SU-DHL-6 (cell line): ENCODE data around the gene WNT16.

Source experiments
- H2AFZ ChIP-seq: fragments of 200-600 bp; sonication (generic); 2 replicates; pipeline ENCODE4 v1.6.1; 2014; ENCODE audit warnings: low read depth, mild to moderate bottlenecking, moderate library complexity, mixed read lengths, antibody characterized with exemption, low read length; ENCODE audit not compliant: severe bottlenecking
- H3F3A ChIP-seq: fragments of 200-600 bp; shearing (Covaris generic); 2 replicates; pipeline ENCODE4 v1.6.0; 2016; ENCODE audit warnings: antibody characterized with exemption, mild to moderate bottlenecking; ENCODE audit not compliant: insufficient read depth
- H3K27ac ChIP-seq: fragments of 200-600 bp; sonication (generic); 2 replicates; pipeline ENCODE4 v1.5.1; 2016; ENCODE audit warnings: low read depth, mild to moderate bottlenecking, low read length, moderate library complexity, mixed read lengths
- H3K27me3 ChIP-seq: fragments of 200-600 bp; sonication (generic), shearing (Covaris generic); 2 replicates; pipeline ENCODE4 v1.6.0; 2014; ENCODE audit warnings: mild to moderate bottlenecking, low read length
- H3K36me3 ChIP-seq: fragments of 200-600 bp; sonication (generic); 2 replicates; pipeline ENCODE4 v1.6.1; 2014; ENCODE audit warnings: mild to moderate bottlenecking, low read length, mixed read lengths
- H3K4me2 ChIP-seq: fragments of 300-600, 200-600 bp; shearing (Covaris generic), sonication (generic); 2 replicates; pipeline ENCODE4 v1.6.0; 2014; ENCODE audit warnings: low read length, low read depth, mild to moderate bottlenecking; ENCODE audit not compliant: poor library complexity, severe bottlenecking
- H3K4me3 ChIP-seq: fragments of 200-600 bp; sonication (generic); 2 replicates; pipeline ENCODE4 v1.5.1; 2014; ENCODE audit warnings: antibody characterized with exemption, low read length, mild to moderate bottlenecking, mixed read lengths; ENCODE audit not compliant: insufficient read depth, poor library complexity, severe bottlenecking
- H3K79me2 ChIP-seq: fragments of 200-600 bp; sonication (generic); 2 replicates; pipeline ENCODE4 v1.6.1; 2014; ENCODE audit warnings: mild to moderate bottlenecking, low read length, moderate library complexity; ENCODE audit not compliant: insufficient read depth
- H3K9ac ChIP-seq: fragments of 200-600 bp; sonication (generic); 2 replicates; pipeline ENCODE4 v1.7.0; 2014; ENCODE audit warnings: mild to moderate bottlenecking, low read length
- H3K9me2 ChIP-seq: fragments of 200-600 bp; sonication (generic); replicated peaks from 2 replicates; pipeline ENCODE4 v1.6.1; 2014; ENCODE audit warnings: low read length; ENCODE audit not compliant: insufficient read depth
- H3K9me3 ChIP-seq: fragments of 200-600 bp; sonication (generic); 2 replicates; pipeline ENCODE4 v1.6.1; 2014; ENCODE audit warnings: low read length, mixed read lengths; ENCODE audit not compliant: insufficient read depth
- H4K20me1 ChIP-seq: fragments of 200-600 bp; sonication (generic); 2 replicates; pipeline ENCODE4 v1.6.1; 2014; ENCODE audit warnings: low read depth, mild to moderate bottlenecking, antibody characterized with exemption, low read length, moderate library complexity, mixed read lengths
- CTCF ChIP-seq: fragments of 200-600 bp; sonication (generic); IDR thresholded peaks from one replicate; pipeline ENCODE4 v1.5.1; 2017; ENCODE audit warnings: antibody characterized with exemption, mild to moderate bottlenecking, low read length, moderate library complexity; ENCODE audit not compliant: insufficient read depth, poor library complexity, severe bottlenecking
- EZH2phosphoT487 ChIP-seq: fragments of 200-600 bp; sonication (generic), shearing (Covaris generic); conservative IDR thresholded peaks from 2 replicates; pipeline ENCODE4 v1.6.1; 2018; ENCODE audit warnings: mild to moderate bottlenecking, antibody characterized with exemption, low read length, moderate library complexity, mixed read lengths

WNT16 gene

GRCh38 chr7:121344497-121344896, 15.7 kb downstream of the WNT16 start:
- H3K4me2 ChIP-seq = no peak overlapping the region
- TF ChIP-seq EZH2phosphoT487 (no peak), CTCF (no peak)

GRCh38 chr7:121351682-121352081, 22.9 kb downstream of the WNT16 start:
- H3K36me3 ChIP-seq = peaks cover 4% of the 10 kb centered on the region; the same call in 1 of the 2 replicates
- H3K9me2 ChIP-seq = no peaks in the 10 kb centered on the region

More at GRCh38 chr7:121344497-121344896, 15.7 kb downstream of the WNT16 start:
- Histone ChIP-seq H3K4me3 (no peak overlapping the region), H3K9me3 (no peaks in the 10 kb centered on the region), H3K36me3 (peaks cover 4% of the 10 kb centered on the region; the same call in 1 of the 2 replicates), H3K27ac (no peak overlapping the region), H4K20me1 (no peaks in the 10 kb centered on the region), H3F3A (no peaks in the 10 kb centered on the region), H3K9me2 (no peaks in the 10 kb centered on the region), H2AFZ (no peak overlapping the region), H3K79me2 (no peaks in the 10 kb centered on the region), H3K9ac (no peak overlapping the region), H3K27me3 (no peaks in the 10 kb centered on the region)

GRCh38 chr7:121352323-121352722, 23.5 kb downstream of the WNT16 start:
- Histone ChIP-seq H4K20me1 (no peaks in the 10 kb centered on the region), H2AFZ (no peak overlapping the region), H3K4me3 (no peak overlapping the region), H3K9ac (no peak overlapping the region), H3K27me3 (no peaks in the 10 kb centered on the region), H3K27ac (no peak overlapping the region), H3K9me3 (no peaks in the 10 kb centered on the region), H3K4me2 (no peak overlapping the region), H3K36me3 (peaks cover 4% of the 10 kb centered on the region; the same call in 1 of the 2 replicates), H3F3A (no peaks in the 10 kb centered on the region), H3K9me2 (no peaks in the 10 kb centered on the region), H3K79me2 (no peaks in the 10 kb centered on the region)
- TF ChIP-seq CTCF (no peak), EZH2phosphoT487 (no peak)

More at GRCh38 chr7:121351682-121352081, 22.9 kb downstream of the WNT16 start:
- H3K9me3 ChIP-seq = no peaks in the 10 kb centered on the region
- H4K20me1 ChIP-seq = no peaks in the 10 kb centered on the region
- no peaks in the 10 kb centered on the region for H3K27me3 ChIP-seq
- no peak overlapping the region for H3K4me3 ChIP-seq
- H3K27ac ChIP-seq = no peak overlapping the region
- no peaks in the 10 kb centered on the region for H3F3A ChIP-seq
- no peaks in the 10 kb centered on the region for H3K79me2 ChIP-seq
- no peak overlapping the region for H3K9ac ChIP-seq
- TF ChIP-seq EZH2phosphoT487 = no peak
- TF ChIP-seq CTCF = no peak
- no peak overlapping the region for H3K4me2 ChIP-seq
- H2AFZ ChIP-seq = no peak overlapping the region

- TF ChIP-seq CTCF (no peak), EZH2phosphoT487 (no peak)
- H3F3A ChIP-seq = no peaks in the 10 kb centered on the region
- peaks cover 22% of the 10 kb centered on the region for H3K36me3 ChIP-seq
- no peak overlapping the region for H3K4me2 ChIP-seq
- H3K79me2 ChIP-seq = no peaks in the 10 kb centered on the region
- H4K20me1 ChIP-seq = no peaks in the 10 kb centered on the region
- H3K27ac ChIP-seq = no peak overlapping the region
- no peaks in the 10 kb centered on the region for H3K9me3 ChIP-seq
- H3K9me2 ChIP-seq = no peaks in the 10 kb centered on the region
- H3K27me3 ChIP-seq = no peaks in the 10 kb centered on the region
- H3K4me3 ChIP-seq = no peak overlapping the region
- no peak overlapping the region for H3K9ac ChIP-seq
- no peak overlapping the region for H2AFZ ChIP-seq
Observed at GRCh38 chr7:121355574-121355973, 26.8 kb downstream of the WNT16 start.
